EH (cell line): ENCODE measurements around the gene CENPW.

Source experiments
- DNase-seq: peaks from one replicate; pipeline ENCODE4 v3.0.0-alpha.2; 2015; ENCODE audit warnings: low read depth

The CENPW gene

GRCh38 chr6:126373344-126373743, 33.4 kb downstream of the CENPW start:
- no peak for DNase-seq

DNA sequence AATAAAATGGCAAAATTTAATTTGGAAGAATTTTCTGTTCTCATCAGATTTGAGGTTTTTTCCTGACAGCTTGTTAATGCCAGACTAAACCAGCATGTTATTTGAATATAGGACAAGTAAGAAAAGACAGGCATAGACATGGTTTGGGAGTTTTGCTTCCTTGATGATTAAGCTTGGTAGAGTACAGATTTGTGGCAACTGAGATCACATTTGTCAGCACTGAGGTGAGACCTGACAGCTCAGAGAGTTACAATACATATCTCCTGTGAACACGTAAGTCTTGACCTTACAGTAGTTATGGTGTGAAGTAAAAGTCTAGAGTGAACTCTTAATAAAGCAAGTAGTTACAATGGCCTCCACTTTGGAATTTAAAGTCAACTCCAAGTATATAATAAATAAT, 34.5 kb downstream of the CENPW start:
- no peak for DNase-seq

DNA sequence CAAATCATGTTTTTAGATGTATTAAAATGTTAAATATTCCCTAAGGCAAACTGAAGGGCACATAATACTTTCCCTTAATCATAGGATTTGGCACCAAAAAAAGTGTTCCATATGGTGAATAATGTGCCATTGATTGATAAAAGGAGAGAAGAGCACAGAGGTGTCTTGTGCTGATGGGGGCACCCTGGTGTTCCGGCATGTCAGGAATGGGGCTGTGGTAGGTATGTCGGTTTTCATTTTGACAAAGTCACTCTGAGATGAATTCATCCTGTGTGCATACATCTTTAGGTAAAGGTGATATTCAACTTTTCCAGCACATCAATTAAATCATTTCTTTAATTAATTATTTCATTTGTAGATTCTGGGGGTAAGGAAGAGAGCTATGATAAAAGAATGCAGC, 36.8 kb downstream of the CENPW start:
- DNase-seq, result no peak

GRCh38 chr6:126377594-126378153, 37.8 kb downstream of the CENPW start:
- DNase-seq, result no peak

GRCh38 chr6:126380072-126380583, 40.2 kb downstream of the CENPW start:
- DNase-seq, result no peak

- no peak for DNase-seq
These were observed 41.6 kb downstream of the CENPW start for GRCh38 chr6:126381498-126381897.

GRCh38 chr6:126383203-126383602, 43.3 kb downstream of the CENPW start:
- DNase-seq, result no peak

GRCh38 chr6:126385536-126385935, 45.6 kb downstream of the CENPW start:
- no peak for DNase-seq

- no peak for DNase-seq
These were observed 48.2 kb downstream of the CENPW start for GRCh38 chr6:126388104-126388598.

GRCh38 chr6:126396131-126396530, 56.2 kb downstream of the CENPW start:
- no peak for DNase-seq
